Vagina (tissue), 2 donors: ENCODE measurements around the gene DIP2B. TPM values are rescaled to one million over a fixed set of nuclear protein-coding genes. Genes with fewer than 3 reads are reported as not detected.

Experiments used
- DNase-seq, 2 donors: peaks; one replicate each; pipeline ENCODE4 v3.0.0-alpha.2; 2017; ENCODE audit errors: extremely low spot score in 2 of 2
- H3K27ac ChIP-seq: fragments of 200-600 bp; sonication (generic); one replicate; pipeline ENCODE4 v1.5.1; 2019
- H3K27me3 ChIP-seq: fragments of 200-600 bp; sonication (generic); one replicate; pipeline ENCODE4 v1.5.1; 2019
- H3K36me3 ChIP-seq, 2 donors: fragments of 200-600 bp; sonication (generic); one replicate each; pipeline ENCODE4 v1.5.1; 2017 to 2019
- H3K4me1 ChIP-seq: fragments of 200-600 bp; sonication (generic); one replicate; pipeline ENCODE4 v1.5.1; 2019
- H3K4me3 ChIP-seq, 2 donors: fragments of 200-600 bp; sonication (generic); 1 replicate in 1 of 2; 2 replicates in 1 of 2; pipeline ENCODE4 v1.5.1; 2016 to 2019
- H3K9me3 ChIP-seq: fragments of 200-600 bp; sonication (generic); one replicate; pipeline ENCODE4 v1.5.1; 2019
- POLR2A ChIP-seq, 2 donors: fragments of 450-650 bp; IDR thresholded peaks; one replicate each; pipeline ENCODE4 v1.6.1; 2017; ENCODE audit warnings: antibody characterized with exemption in 2 of 2, mild to moderate bottlenecking in 2 of 2, moderate library complexity in 2 of 2
- POLR2AphosphoS5 ChIP-seq, 2 donors: sonication (generic); formaldehyde crosslinking; IDR thresholded peaks; one replicate each; pipeline ENCODE4 v1.9.0; 2017; ENCODE audit warnings: antibody characterized with exemption in 2 of 2, mild to moderate bottlenecking in 2 of 2, low read depth in 1 of 2; ENCODE audit not compliant: insufficient read depth in 1 of 2
- intact Hi-C: fragments of 100-400 bp; cut with DNase I; formaldehyde crosslinking; loops from one replicate; pipeline ENCODE4 v1.15.1; 2023
- total RNA-seq: library from RNA; depleted of rRNA; stranded (reverse); fragments of >200 nt; gene quantifications from one replicate; pipeline ENCODE4 v1.2.3, GENCODE V29; 2016
- TF ChIP-seq, protein P1 (sequence below), 3 experiments: fragments of 450-650 bp in 2 of 3; fragments of 200-600 bp in 1 of 3; sonication (generic) in 1 of 3; IDR thresholded peaks; one replicate each; pipeline ENCODE4 v1.5.1; 2017 to 2019; ENCODE audit warnings: antibody characterized with exemption in 3 of 3, mild to moderate bottlenecking in 2 of 3, moderate library complexity in 2 of 3

DIP2B gene
- total RNA-seq, 1 donor from 2014 or later: 32.2 TPM

DNA sequence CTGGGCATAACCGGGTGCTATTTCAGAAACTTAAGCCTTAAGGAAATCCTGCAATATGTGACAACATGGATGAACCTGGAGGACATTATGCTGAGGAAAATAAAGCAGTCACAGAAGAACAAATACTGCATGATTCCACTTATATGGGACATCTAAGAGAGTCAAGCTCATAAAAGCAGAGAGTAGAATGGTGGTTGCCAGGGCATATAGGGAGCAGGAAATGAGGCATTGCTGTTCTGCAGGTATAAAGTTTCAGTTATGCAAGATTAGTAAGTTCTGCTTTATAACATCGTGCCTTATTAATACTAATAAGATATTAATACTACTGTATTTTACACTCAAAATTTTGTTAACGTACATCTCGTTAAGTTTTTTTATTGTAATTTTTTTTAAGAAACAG, 134.9 kb downstream of the DIP2B start:
- Histone ChIP-seq H3K36me3 (peaks cover 0 to 8% of the 10 kb centered on the region in 2 donors), H3K4me3 (no peak overlapping the region), H3K9me3 (no peaks in the 10 kb centered on the region), H3K27ac (no peak overlapping the region), H3K27me3 (no peaks in the 10 kb centered on the region), H3K4me1 (peaks cover 24% of the 10 kb centered on the region)
- no peak for TF ChIP-seq POLR2AphosphoS5 (IDR thresholded peaks at IDR 0.05; ENCODE audit: insufficient read depth in 1 of 2, low read depth in 1 of 2)
- no peak for TF ChIP-seq POLR2A (IDR thresholded peaks at IDR 0.05)
- TF ChIP-seq, protein P1, sequence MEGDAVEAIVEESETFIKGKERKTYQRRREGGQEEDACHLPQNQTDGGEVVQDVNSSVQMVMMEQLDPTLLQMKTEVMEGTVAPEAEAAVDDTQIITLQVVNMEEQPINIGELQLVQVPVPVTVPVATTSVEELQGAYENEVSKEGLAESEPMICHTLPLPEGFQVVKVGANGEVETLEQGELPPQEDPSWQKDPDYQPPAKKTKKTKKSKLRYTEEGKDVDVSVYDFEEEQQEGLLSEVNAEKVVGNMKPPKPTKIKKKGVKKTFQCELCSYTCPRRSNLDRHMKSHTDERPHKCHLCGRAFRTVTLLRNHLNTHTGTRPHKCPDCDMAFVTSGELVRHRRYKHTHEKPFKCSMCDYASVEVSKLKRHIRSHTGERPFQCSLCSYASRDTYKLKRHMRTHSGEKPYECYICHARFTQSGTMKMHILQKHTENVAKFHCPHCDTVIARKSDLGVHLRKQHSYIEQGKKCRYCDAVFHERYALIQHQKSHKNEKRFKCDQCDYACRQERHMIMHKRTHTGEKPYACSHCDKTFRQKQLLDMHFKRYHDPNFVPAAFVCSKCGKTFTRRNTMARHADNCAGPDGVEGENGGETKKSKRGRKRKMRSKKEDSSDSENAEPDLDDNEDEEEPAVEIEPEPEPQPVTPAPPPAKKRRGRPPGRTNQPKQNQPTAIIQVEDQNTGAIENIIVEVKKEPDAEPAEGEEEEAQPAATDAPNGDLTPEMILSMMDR (IDR thresholded peaks at IDR 0.05): no peak
- intact Hi-C loops: loop anchor here (5.0 kb wide), 1 partner anchor 137 kb away; the partner anchor contains the start of gene DIP2B
- no peak for DNase-seq

DNA sequence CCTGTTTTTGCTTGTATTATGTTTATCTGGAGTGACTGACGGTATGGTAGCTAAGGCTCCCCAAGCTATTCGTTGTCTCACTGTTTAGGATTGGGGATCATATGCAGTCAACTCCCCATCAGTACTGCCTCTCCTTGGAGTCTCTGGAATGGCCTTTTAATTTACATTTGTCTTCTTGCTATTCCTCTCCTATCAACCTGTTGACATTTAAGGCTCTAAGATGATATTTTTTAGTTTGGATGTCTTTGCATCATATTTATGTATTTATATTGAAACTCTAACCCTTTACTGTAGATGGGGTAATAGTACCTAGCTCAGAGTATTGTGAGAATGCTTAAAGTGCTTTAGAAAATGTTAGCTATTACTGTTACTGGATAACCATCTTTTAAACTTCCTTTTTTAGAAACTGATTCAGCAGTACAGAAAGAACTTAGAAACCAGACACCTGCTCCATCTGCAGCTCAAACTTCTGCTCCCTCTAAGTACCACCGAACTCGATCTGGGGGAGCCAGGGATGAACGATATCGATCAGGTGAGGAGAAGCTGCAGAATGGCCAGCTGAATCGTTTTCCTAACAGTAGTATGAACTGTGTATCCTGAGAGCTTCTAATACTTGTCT, 135.6 kb downstream of the DIP2B start:
- Histone ChIP-seq H3K27me3 (no peaks in the 10 kb centered on the region), H3K4me3 (no peak overlapping the region), H3K36me3 (peaks cover 0 to 8% of the 10 kb centered on the region in 2 donors), H3K27ac (no peak overlapping the region), H3K9me3 (no peaks in the 10 kb centered on the region), H3K4me1 (peaks cover 24% of the 10 kb centered on the region)
- no peak for TF ChIP-seq POLR2AphosphoS5 (IDR thresholded peaks at IDR 0.05; ENCODE audit: insufficient read depth in 1 of 2, low read depth in 1 of 2)
- DNase-seq: no peak
- intact Hi-C loops: no loop called here

DNA sequence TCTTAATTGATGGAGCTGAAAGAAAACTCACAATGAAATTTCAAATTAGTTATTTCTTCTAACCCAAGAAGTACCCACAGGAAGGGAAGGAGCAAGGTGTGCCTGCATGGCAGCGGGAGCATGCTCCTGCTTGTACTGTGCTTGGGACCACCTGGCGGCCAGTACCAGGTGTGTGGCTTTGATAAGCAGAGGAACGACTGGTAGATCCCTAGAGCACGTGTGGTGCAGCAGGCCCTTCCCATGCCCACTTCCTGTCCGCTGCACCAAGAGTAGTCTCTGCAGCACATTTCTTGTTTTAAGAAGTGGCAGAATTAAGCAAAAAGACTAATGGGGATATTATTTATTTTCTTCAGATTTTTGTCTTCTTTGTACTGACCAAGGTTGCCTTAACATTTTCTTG, 136.8 kb downstream of the DIP2B start:
- Histone ChIP-seq H3K36me3 (peaks cover 0 to 8% of the 10 kb centered on the region in 2 donors), H3K27me3 (no peaks in the 10 kb centered on the region), H3K27ac (no peak overlapping the region), H3K9me3 (no peaks in the 10 kb centered on the region), H3K4me3 (no peak overlapping the region), H3K4me1 (peaks cover 22% of the 10 kb centered on the region)
- TF ChIP-seq POLR2A (IDR thresholded peaks at IDR 0.05): no peak
- intact Hi-C loops: no loop called here
- no peak for DNase-seq

DNA sequence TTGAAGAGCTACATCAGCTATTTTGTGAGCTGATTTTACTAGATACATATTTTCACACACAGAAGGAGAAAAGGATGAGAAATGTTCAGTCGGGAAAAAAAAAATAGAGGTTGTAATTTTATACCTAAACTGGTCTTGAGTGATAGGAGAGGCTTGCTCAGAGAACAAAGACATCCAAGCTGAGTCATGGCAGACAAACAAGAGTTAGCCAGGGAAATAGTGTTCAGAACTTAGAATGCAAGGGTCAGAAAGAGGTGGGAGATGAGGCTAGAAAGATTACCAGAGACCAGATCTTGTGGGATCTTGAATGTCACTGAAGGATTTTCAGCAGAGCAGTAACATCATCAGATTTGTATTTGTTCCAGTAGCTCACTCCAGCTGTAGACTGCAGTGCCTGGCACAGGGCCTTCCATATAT, 137.3 kb downstream of the DIP2B start:
- peaks cover 17% of the 10 kb centered on the region for H3K4me1 ChIP-seq
- H3K9me3 ChIP-seq: no peaks in the 10 kb centered on the region
- no peak overlapping the region for H3K27ac ChIP-seq
- no peak for DNase-seq
- H3K36me3 ChIP-seq: peaks cover 0 to 8% of the 10 kb centered on the region in 2 donors
- H3K27me3 ChIP-seq: no peaks in the 10 kb centered on the region
- TF ChIP-seq, protein P1 (IDR thresholded peaks at IDR 0.05): no peak
- TF ChIP-seq POLR2AphosphoS5 (IDR thresholded peaks at IDR 0.05; ENCODE audit: insufficient read depth in 1 of 2, low read depth in 1 of 2) (no peak), POLR2A (IDR thresholded peaks at IDR 0.05) (no peak)
- no peak overlapping the region for H3K4me3 ChIP-seq
- intact Hi-C loops: no loop called here

DNA sequence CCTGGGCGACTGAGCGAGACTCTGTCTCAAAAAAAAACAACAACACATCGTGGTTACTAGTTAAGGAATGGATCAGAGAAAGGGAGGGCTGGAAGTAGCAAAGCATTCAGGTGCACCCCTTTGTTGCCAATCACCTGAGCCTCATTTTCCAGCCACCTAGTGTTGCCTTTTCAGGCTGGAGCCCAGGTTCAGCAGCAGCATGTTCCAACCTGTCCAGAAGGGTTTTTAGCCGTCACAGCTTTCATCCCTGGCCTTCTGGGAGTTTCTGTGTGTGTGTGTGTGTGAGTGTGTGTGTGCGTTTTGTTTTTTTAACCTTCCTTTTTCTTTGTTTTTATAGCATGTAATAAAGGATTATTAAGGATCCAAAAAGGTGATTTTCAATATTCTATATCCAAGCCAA, 138.0 kb downstream of the DIP2B start:
- intact Hi-C loops: no loop called here
- peaks cover 0 to 8% of the 10 kb centered on the region in 2 donors for H3K36me3 ChIP-seq
- peaks cover 10% of the 10 kb centered on the region for H3K4me1 ChIP-seq
- no peak for TF ChIP-seq POLR2A (IDR thresholded peaks at IDR 0.05)
- TF ChIP-seq, protein P1 (IDR thresholded peaks at IDR 0.05): no peak
- TF ChIP-seq POLR2AphosphoS5 (IDR thresholded peaks at IDR 0.05; ENCODE audit: insufficient read depth in 1 of 2, low read depth in 1 of 2): no peak
- H3K27me3 ChIP-seq: no peaks in the 10 kb centered on the region
- DNase-seq: no peak
- H3K9me3 ChIP-seq: no peaks in the 10 kb centered on the region
- no peak overlapping the region for H3K27ac ChIP-seq
- no peak overlapping the region for H3K4me3 ChIP-seq

DNA sequence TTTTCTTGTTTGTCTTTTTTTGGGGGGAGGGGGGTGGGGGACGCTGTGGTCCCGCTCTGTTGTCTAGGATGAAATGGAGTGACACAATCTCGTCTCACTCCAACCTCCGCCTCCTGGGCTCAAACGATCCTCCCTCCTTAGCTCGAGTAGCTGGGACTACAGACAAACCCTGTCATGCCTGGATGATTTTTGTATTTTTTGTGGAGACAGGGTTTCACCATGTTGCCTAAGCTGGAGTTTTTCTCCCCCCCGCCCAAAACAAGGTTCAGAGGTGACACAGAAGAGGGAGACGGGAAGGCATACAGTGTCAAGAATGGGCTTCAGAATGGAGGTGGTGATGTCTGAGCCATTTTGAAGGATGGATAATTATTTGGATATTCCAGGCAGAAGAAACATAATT, 142.2 kb downstream of the DIP2B start:
- Histone ChIP-seq H3K4me3 (no peak overlapping the region), H3K4me1 (no peaks in the 10 kb centered on the region), H3K36me3 (peaks cover 0 to 3% of the 10 kb centered on the region in 2 donors), H3K27me3 (no peaks in the 10 kb centered on the region), H3K27ac (no peak overlapping the region), H3K9me3 (no peaks in the 10 kb centered on the region)
- intact Hi-C loops: no loop called here
- no peak for DNase-seq
- TF ChIP-seq POLR2A (IDR thresholded peaks at IDR 0.05): no peak
- TF ChIP-seq, protein P1 (IDR thresholded peaks at IDR 0.05): no peak
- no peak for TF ChIP-seq POLR2AphosphoS5 (IDR thresholded peaks at IDR 0.05; ENCODE audit: insufficient read depth in 1 of 2, low read depth in 1 of 2)
